GM21576 (cell line): ENCODE measurements around the gene LENG9.
A peak's percentile ranks its signal among the peaks of the same experiment; 100 is the strongest.
"Not testable (repeated sequence)": the region's sequence is repeated elsewhere in the genome, so short reads cannot be mapped to it uniquely, and the experiment has no call there.

Source experiments
- ATAC-seq: cut with Tn5 transposase; IDR thresholded peaks from one replicate; pipeline ENCODE4 v1.9.1; 2021; ENCODE audit warnings: mild to moderate bottlenecking, moderate library complexity; ENCODE audit not compliant: unreplicated experiment

The LENG9 gene

GRCh38 chr19:54460230-54461005 is 3.2 kb downstream of the LENG9 start:
- ATAC-seq, result no peak

GRCh38 chr19:54459282-54460229 is 4.0 kb downstream of the LENG9 start:
- no peak for ATAC-seq

GRCh38 chr19:54458648-54459281 is 4.8 kb downstream of the LENG9 start:
- ATAC-seq, result no peak

GRCh38 chr19:54457773-54458647 is 5.6 kb downstream of the LENG9 start:
- ATAC-seq, result no peak

- ATAC-seq, result no peak
Measured at GRCh38 chr19:54456423-54457373, 6.9 kb downstream of the LENG9 start.

GRCh38 chr19:54455786-54456422 is 7.7 kb downstream of the LENG9 start:
- no peak for ATAC-seq

GRCh38 chr19:54454781-54455675 is 8.6 kb downstream of the LENG9 start:
- ATAC-seq, result no peak

- ATAC-seq, result no peak
Measured at GRCh38 chr19:54453921-54454780, 9.4 kb downstream of the LENG9 start.

GRCh38 chr19:54452626-54453025 is 11.0 kb downstream of the LENG9 start:
- ATAC-seq, result no peak

- no peak for ATAC-seq
Measured at GRCh38 chr19:54451997-54452396, 11.6 kb downstream of the LENG9 start.

GRCh38 chr19:54451331-54451871 is 12.2 kb downstream of the LENG9 start:
- ATAC-seq, result no peak

GRCh38 chr19:54449701-54450069 is 13.9 kb downstream of the LENG9 start:
- ATAC-seq, result peak; percentile 0

GRCh38 chr19:54448774-54449700 is 14.5 kb downstream of the LENG9 start, which contains the start of gene LENG8:
Gene LENG8, plus strand, starts transcription at chr19:54449199. Its CDS starts 2,146 bp downstream, at chr19:54451345.
- peak; percentile 81 for ATAC-seq

- no peak for ATAC-seq
Measured at GRCh38 chr19:54448040-54448773, 15.4 kb downstream of the LENG9 start.

- not testable (repeated sequence) for ATAC-seq
Measured at GRCh38 chr19:54446349-54446748, 17.2 kb downstream of the LENG9 start.
